NCI-H2081 (cell line): ENCODE results near the gene IFFO2.

ENCODE experiments used
- DNase-seq, 2 experiments: peaks; one replicate each; lab custom pipeline; 2025; lab: John Stamatoyannopoulos, UW

The IFFO2 gene

DNA sequence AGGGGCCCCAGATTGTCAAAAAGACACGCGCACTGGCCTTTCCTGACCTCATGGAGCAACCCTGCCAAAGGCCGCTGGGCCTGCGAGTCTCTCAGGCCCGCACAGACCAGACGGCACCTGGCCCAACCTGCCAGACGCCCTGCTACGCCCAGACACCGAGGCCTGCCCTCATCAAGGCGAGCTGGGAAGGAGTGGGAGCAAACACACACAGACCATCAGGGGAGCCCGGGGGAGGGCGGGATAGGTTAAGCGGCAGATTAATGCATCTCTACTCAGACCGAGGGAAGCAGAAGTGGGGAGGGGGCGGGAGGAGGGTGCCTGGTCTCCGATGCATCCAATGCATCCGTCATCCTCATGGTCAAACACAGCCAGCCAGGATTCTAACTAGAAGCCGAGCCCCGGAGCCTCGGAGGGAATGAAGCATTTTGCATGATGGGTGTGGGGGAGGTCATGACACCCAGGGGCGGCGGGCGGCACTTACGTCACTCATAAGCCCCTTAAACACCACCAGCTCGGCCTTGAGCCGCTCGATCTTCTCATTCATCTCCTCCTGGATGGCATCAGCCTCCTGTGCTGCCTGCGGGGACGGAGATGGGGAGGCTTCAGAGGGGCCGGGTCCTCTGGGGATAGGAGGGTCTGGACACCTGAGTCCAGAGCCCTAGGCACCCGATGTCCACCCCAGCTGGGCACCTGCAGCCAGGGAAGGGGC, 37.1 kb downstream of the IFFO2 start:
- no peak for DNase-seq

DNA sequence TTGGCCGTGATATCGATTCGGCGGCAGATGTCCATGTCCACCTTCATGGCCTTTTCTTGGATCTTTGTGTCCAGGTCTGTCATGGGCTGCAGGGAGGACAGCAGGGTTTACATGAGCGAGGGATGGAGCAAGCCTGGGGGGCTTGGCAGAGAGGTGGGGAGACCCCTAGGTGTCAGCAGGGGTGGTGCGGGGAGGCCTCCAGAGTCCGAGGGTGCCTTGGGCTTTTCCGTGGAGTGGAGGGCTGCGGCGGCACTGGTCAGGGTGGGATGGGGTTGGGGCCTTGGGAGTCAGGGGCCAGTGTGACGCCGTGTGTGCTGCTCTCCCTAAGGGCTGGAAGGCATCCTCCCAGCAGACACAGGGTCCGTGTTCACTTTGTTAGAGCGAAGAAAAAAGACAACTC, 38.1 kb downstream of the IFFO2 start:
- no peak for DNase-seq

DNA sequence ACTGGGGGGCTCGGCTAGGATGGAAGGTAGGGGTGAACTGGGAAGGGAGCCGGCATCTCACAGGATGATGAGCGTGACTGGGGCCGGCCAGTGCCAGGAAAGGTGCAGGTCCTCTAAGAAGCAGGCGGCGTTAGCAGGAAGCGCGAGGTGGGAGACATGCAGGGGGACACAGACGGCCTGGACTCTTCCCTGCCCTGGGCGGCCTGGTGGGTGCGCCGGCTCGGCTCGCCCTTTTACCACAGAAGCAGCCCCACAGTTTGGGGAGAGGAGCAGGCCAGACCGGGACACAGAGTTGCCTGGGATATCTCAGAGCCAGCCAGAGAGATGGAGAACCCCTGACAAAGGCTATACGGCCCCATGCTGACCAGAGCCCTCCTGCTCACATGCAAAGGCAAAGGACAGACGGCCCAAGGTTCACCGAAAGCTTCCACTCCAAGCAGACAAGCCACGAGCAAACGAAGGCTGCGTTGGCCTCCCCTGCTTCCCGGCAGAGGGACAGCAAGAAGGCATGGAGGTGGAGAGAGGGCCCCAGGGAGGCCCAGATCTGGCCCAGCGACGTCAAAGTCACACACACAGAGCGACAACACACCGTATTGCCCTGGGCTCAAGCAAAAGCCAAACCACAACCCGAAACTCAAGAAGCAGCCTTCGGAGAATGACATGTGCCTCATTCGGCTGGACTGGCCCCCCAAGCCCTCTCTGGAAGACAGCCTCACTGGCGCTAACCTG, 39.2 kb downstream of the IFFO2 start:
- no peak for DNase-seq

DNA sequence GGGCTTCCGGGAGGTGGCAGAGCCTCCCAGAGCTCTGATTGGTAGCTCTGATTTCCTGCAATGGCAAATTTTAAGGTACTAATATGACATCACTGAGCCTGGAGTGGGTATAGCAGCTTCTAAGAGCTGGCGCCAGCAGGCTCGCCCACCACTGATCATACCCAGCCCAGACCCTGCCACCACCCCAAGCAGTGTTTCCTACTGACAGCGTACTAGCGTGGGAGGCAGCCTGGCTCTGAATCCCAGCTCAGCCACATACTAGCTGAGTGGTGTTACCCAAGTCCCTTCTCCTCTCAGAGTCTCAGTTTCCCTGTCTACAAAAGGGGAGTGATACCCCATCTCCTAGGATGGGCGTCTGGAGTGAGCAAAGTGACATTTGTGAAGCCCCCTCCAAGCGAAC, 41.1 kb downstream of the IFFO2 start:
- DNase-seq = no peak

DNA sequence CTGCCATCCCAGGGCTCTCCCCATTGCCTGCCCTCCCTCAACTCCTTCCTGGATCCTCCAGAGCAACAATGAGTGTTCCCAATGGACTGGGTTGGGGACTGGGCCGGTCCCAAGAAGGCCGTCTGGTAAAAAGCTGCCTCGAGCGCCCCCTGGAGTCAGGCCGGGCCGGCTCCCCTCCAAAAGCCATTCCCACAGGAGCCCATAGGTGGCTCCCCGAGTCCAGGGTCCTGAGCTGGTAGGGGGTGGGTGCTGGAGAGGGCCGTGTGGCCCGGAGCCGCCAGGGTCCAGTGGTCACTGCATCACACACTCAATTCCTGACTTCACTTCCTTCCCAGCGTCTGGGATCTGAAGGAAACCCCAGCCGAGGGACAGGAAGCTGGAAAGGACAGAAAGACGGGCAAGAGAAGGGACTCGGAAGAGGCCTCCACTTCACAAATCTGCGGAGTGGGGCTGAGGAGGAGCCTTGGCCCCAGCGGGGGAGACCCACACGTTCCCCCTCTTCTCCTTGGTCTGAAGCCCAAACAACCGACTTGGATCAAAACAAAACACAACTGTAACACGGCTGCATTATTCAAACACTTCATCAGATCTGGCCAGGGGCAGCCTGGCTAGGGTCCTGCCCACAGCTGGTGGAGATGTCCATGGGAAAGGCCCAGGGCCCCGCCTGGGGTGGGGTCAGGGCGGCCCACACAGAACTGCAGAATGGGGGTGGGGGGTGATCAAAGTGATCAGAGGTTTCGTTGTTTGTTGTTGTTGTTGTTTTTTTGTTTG, 43.2 kb downstream of the IFFO2 start:
- DNase-seq = peak; percentile 7 to 31

DNA sequence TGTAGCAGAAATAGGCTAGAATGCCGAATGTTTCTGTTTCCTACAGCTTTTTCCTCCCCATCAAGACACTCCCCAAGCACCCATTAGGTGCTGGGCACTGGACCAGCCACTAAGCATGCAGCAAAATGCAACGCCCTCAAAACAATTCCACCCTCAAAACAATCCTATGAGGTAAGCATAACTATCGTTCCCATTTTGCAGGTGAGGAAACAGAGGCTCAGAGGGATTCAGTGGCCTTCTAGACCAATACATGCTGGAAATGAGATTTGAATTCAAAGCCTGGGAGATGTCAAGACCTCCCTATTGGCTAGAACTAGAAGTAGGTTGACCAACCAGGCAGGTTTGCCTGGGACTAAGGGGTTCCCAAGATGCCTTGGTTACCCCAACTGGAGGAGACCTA, 43.9 kb downstream of the IFFO2 start:
- DNase-seq = no peak

DNA sequence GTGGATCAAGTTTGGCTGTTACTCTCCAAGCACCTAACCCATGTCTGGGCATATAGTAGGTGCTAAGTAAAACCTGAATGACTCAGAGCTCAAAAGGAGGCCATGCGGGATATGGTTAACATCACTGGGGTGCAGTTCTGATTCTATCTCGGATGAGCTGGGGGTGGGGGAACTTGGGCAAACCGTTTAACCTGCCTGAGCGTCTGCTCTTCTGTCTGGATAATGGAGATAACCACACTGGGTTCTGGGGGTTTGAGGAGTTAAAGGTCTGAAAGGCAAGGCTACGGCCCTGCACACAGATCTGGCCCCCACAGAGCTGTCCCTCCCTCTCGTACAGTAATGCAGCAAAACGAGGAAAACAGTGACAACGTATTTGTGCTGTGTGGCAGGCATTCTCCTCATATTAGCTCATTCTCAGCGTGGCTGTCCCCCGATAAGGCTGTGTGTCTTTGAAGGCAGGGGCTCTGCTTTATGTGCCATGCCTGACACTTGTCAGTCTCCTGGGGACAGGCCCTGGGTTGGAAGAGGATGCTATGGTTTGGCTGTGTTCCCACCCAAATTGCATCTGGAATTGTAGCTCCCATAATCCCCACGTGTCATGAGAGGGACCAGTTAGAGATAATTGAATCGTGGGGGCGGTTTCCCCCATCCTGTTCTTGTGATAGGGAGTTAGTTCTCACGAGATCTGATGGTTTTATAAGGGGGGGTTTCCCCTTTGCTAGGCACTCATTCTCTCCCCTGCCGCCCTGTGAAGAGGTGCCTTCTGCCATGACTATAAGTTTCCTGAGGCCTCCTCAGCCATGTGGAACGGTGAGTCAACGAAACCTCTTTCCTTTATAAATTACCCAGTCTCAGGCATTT, 47.3 kb downstream of the IFFO2 start:
- no peak for DNase-seq

DNA sequence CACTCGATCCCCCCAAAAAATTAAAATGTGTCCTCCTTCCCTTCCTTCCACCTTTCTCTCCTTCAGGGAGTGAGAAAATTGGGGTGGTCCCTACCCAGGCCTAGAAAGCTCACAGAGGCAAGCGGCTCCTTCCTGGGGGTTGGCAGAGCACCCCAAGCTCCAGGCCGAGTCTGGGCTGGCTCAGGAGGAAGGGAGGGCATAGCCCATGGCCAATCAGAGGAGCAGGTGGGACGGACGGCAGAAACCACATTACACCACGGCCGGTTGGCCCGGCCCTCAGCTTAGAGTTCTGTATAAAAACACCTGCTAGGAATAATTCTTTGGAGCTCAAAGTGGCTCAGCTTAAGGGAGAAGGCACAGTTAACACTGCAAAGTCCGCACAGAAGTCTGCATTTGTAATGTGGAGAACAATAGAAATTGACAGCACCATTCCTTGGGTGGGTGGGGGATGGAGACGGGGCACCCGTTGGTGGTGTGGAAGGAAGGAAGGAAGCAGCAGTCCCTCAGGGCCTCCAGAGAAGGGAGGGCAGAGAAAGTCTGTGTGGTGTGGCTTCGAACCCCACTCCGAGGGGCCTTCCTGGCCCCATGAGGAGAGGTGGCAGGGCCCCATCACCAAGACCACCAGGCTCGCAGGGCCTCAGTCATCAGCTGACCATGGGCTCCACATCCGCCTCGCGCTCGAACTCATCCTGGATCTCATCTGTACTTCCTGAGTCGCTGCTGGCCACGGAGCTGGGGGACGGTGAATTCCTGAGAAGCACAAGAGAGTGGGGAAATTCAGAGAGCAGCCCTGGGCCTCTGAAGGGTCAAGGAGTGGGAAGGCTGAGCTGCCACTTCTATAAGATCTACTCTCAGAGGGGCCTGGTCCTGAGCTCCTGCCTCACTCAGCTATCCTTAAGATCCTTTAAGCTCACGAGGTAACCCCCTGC, 48.3 kb downstream of the IFFO2 start:
- no peak for DNase-seq

DNA sequence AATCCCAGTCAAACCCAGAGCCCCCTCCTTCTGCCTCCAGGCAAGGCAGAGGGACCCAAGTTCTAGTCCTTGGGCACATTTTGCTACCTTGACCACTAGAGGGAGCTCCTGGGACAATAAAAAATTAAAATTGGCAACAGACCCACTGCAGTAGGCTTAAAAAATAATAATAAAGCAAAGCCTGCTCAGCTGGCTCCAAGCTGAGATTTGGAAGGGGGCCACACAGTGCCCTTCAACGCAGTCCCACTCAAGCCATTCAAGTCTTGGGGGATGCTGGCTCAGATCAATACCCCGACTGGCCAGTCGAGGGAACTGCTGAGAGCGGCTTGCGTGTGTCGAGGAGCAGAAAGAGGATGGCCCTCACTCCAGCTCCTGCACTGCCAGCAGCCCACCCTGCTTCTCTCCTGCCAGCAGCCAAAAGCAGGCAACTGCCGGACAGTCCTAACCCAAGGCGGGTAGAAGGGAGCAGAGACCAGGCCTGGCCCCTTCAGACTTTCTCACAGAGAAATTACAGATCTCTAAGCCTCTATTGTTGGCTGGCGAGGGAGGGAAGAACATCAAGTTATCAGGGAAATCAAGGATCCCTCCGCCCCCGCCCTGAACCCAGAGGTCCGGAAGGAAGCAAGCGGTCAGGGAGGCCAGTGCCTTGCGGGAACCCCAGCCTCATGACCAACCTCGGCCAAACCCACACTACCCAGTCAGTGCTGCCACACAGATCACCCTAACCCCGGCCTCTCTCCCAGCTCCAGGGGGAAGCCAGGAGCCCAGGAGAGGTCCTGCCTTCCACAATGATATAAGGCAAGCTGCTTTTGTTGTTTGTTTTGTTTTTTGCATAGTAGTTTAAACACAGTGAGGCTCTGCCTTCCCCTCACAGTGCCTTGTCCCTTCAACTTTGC, 49.2 kb downstream of the IFFO2 start:
- DNase-seq = peak; percentile 14 to 22

DNA sequence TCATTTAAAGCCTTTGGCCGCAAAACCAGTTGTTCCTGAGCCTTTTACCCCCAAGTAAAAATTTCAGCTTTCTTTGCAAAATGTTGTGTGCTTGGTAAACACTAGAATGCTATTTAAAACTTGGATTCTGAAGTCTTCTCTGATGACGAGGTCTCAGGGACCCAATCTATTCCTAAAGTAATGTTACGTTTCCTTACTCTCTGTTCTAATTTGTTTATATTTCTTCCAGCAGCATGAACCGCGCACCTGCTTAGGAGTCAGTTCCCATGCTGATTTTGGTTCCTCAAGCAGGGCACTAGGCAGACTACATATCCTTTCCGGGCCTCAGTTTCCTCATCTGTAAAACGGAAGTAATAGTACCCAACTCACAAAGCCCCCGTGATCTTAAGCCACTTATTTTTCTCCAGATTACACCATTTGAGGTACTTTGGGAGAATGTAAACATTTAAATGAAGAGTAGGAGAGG, 53.2 kb downstream of the IFFO2 start:
- DNase-seq = no peak

DNA sequence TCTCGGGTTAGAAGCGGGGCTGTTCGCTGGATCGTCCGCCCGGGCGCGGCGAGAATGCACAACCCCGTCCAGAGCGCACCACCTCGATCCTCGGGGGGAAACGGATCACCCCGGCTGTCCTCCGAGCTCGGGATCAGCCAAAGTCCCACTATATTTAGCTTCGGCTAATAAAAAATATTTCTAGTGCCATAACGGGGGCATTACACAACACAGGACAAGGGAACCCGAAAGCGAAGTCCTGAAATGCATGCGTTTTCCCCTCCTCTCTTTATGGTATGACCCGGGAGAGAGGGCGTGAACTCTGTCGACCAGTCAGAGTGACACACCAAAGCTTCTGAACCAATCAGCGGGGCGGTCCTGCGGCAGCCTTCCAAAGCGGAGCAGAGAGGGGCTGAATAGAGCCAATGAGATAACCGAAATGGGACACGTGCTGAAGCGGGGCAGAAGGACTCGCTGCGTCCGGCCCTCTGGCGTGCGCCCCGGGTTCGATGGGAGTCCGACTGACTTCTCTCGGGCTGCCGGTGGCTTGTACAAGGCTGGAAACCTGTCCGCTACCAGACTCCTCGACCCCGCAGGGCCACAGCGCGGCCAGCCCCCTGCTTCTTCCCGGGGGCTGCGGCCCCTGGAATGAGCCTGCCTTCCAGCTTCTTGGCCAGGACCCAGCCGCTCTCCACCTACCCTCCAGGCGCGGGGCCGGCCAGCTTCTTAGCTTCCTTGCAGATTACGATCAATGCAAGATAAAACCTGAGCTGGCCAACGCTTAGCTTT, 53.8 kb downstream of the IFFO2 start, which contains the start of gene ALDH4A1:
Gene ALDH4A1 (minus strand): TSS at position 33 of the 768 bp plus-strand sequence. CDS start 32 bp downstream, at position 1.
- DNase-seq = peak; percentile 88 to 94

DNA sequence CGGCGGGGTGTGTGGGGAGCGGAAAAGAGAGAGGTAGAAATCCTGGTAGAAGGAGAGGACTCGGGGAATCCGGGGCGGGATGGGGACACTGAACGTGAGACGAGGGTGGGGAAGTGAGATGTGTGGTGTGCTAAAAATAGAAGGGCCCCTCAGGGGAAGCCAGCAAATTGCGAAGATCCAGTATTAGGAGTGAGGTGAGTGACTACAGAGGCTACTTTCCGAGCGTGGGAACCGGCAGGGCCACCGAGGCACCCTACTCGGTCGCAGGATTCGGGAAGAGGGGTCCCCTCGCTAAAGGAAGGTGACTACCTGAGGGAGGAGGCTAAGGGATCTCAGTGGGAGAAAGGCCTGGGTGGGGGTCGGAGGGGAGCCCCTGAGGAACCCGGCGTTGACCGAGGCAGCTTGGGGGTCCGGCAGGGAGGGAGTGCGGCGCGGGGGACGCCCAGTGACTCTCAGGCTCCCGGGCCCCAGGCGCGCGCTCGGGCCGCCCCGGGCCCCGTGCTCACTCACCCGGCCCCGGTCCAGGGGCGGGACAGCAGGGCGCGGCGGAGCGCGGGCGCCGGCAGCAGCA, 54.4 kb downstream of the IFFO2 start:
- no peak for DNase-seq

DNA sequence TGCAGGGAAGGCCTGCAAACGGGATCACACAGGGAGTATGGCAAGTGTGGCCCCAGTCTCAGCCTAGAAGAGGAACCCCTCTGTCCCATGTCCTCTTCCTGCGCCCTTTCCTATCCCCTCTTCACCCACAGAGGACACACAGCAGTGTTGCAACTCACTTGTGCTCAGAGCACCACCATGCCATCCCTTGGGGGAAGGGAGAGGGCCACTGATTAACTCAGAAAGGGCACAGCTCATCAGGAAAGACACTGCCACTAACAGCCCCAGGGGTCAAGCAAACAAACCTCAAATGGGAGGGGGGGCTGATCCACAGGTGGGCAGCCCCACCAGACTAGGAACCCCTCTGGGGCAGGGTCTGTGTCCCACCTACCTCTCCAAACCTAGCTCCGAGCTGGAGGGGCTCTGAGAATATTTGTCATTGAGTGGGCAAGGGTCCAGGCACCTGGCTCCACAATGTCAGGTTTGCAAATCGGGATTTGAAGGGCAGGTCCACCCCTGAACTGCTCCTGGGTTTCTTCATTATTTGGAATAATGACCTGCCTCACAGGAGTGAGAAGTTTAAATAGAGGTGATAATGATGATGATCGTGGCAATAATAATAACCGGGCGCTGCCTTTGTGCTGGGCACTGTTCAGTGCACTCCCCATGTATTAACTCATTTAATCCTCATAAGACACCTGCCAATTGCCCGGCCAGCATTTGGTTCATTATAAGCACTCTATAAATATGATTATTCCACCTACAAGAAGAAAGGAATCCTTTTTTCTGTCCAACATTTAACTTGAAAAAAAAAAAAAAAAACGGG, 55.1 kb downstream of the IFFO2 start:
- DNase-seq = no peak

DNA sequence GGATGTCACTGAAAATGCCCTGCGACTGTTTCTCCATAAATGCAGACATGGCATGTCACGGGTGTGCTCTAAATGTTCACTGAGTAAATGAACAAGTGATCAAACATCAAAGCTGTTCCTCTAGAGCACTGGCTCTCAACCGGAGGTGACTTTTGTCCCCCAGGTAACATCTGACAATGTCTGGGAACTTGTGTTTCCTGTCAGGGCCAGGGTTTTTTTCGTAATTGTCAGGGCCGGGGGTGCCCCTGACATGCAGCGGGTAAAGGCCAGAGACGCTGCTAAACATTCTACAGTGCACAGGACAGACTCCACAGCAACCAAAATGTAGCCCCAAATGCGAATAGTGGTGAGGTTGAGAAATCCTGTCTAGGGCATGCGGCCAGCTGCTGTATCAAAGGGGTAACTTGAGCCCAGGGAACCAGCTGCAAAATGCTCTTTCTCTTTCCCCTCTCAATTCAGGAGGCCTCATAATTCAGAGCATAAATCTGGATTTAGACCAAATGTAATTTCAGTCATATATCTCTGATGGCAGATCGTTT, 56.1 kb downstream of the IFFO2 start:
- no peak for DNase-seq

DNA sequence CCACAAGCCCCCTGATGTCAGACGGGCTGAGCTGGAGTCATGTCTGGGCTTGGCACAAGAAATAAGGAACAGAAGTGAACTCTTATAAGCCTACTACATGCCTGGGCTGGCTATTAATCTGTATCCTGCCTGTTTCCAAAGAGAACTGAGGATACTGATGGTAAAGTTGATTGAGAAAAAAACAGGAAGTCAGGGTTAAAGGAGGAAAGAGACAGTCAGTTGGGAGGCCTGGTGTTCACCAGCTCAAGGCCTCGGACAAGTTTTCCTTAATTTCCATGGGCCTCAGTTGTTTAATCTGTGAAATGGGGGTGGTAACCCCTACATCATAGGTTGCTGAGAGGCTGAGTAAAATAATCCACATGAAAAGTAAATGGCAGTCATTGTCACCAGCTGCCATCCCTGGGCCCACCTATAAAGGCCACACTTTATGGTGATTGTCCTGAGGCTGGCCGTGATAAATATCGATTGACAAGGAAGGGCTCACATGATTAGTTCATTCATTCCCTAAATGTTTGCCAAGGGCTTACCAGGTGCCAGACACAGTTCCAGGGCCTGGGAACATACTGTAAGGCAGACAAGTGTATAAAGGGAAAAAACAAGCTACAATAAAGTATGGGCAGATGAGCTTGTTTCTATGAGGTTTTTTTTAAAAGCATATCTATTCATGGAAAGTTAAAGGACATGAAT, 57.0 kb downstream of the IFFO2 start:
- no peak for DNase-seq

DNA sequence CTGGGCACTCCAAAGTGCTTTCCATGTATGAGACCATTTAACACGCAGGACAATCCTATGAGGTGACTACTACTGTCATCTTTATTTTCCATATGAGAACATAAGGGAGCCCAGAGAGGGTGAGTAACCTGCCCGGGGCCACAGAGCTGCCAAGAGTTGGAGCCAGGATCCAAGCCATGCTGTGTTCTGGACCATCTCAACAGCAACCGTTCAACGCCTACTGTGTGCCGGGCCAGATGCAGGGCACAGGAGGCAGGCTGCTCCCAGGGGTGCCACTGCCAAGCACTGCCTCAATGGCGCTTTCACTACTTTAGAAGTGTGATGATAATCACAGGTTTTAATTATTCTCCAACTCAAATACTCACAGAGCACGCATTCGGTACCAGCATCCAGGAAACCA, 57.9 kb downstream of the IFFO2 start:
- no peak for DNase-seq

DNA sequence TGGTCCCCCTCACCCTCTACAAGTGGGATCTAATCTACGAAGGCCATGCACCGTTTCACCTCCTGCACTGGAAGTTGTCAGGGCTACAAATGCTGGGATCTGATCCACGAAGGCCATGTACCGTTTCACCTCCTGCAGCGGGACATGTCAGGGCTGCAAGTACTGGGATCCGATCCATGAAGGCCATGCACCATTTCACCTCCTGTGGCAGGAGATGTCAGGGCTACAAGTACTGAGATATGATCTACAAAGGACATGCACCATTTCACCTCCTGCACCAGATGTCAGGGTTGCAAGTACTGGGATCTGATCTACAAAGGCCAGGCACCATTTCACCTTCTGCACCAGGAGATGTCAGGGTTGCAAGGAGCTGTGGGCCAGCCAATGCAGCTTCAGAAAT, 61.2 kb downstream of the IFFO2 start:
- no peak for DNase-seq
